Limb (tissue), 2 donors: ENCODE measurements around the gene KCNIP4.
A peak's percentile ranks its signal among the peaks of the same experiment; 100 is the strongest.
"Not testable (repeated sequence)": the region's sequence is repeated elsewhere in the genome, so short reads cannot be mapped to it uniquely, and the experiment has no call there.

ENCODE experiments used
- DNase-seq, 2 donors: peaks; one replicate each; pipeline ENCODE4 v3.0.0-alpha.2; 2016; ENCODE audit errors: extremely low spot score in 2 of 2

KCNIP4 gene

DNA sequence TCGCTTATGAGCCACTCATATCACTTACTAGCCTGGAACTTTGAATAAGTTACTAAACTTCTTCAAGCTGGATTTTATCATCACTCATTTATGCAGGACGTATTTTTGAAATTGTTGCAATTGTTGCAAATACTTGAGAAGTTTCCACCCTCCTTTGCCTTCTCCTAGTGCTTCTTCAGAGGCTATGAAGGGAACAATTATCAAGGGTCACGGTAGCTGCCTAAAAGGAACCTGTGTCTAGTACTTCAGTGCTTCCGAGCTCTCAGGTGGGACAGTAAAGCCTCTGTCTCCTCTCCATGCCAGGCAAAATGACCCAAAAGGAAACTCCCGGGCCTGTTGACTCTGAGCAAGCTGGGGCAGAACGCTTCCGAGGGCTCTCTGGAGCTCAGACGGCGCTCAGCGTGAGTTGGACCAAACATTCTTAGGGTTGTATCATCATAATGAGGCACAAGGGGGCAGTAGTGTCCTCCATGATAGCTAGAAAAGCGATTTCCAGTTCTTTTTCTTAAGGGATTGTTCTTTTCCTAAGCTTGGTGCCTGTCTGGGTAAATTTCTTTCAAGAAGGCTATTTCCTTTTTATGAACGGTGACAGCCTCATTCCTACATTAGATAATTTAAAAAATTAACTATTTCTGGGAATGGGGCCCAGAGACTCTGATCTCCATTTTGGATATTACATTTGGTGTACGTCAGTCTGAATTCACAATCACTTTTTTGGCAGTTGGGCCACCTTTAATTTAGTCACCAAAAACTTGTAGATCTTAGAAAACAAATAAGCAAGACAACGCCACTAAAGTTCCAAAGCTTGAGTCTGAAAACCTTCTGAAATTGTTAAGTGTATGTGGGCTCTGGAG, 1175.2 kb downstream of the KCNIP4 start:
- DNase-seq = peak; percentile 43 to 79

DNA sequence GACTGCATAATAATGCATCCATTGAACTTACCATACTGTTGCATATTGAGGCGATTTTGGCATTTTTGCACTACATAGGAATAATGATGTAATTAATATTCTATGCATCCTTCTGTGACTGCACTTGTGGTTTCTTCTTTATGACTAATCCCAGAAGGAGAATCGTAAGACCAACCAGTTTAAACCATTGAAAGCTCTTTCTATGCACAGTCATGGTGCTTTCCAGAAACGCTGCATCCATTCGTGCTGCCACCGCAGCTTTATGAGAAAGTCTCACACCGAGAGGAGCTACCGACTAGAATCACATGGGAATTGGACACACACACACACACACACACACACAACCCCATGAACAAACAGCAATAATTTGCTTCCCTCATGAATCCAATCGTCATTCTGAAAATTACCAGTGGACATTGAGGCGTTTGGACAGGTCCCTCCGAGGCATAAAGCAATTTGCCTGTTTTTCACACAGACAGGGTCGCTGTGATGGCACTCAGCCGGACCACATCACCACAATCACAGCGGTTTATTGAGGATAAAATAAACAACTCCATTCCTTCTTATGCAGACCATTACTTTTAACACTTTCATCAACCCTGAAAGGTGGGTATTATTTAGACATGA, 1184.1 kb downstream of the KCNIP4 start:
- DNase-seq = no peak

DNA sequence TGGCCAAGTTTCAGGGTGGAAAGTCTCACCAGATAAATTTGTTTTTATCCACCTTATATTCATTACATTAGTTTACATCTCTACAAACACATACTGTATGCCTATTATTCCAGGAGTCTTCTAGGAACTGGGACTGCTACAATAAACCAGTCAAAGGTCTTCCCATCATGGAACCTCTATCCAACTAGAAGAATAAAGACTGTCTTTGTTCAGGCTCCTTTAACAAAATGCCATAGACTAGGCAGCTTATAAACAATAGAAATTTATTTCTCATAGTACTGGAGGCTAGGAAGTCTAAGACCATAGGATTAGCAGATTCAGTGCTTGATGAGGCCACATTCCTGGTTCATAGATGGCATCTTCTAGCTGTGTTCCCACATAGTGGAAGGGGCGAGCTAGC, 1186.7 kb downstream of the KCNIP4 start:
- no peak for DNase-seq

DNA sequence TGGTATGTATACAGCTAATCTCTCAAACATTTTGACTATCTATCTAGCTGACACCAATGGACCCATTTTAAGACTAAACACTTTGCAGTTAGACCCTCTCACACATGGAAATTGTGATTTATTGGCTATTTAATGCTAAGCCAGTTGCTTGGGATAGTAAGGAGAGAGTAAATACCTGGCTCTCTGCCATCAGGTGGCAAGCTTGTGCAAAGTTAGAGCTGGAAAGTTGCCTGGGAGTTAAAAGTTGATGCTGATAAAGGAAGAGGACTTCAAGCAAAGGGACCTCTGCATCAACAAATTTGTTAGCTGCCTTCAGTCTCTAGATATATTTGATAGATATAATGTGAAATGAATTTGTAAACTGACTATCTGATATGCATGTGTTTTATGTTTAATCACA, 1187.2 kb downstream of the KCNIP4 start:
- no peak for DNase-seq

DNA sequence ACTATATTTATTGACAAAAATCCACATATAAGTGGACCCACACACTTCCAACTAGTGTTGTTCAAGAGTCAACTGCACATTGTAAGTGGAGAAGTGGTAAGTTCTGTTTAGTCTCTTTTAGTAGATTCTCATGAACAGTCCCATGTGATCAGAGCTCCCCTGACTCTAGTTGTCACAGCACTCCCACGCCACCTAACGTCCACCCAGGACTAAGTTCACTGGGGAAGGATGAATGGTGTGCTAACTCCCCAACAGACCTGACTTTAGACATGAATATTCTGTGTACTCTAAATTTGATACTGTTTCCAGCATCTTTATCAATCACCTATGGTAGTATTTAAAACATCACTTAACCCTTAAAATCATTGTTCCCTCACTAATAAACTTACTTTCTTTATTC, 1188.5 kb downstream of the KCNIP4 start:
- DNase-seq = no peak

DNA sequence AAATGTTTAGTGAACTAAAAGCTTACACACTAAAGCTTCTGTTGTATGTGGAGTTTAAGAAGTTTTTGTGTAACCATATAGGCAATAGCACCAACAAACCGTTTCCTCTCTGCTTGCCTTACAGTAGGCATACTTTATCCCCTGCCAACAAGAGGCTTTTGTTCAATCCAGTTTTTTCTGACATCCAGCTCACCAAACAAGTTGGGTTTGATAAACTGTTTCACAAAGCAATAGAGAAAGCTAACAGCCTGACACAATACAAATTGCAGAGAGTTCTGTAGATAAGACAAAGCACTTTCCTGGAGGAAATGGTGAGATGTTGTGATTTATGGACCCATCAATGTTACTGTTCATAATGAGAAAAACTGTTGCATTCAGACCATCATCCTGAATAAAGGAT, 1194.5 kb downstream of the KCNIP4 start:
- DNase-seq = no peak

DNA sequence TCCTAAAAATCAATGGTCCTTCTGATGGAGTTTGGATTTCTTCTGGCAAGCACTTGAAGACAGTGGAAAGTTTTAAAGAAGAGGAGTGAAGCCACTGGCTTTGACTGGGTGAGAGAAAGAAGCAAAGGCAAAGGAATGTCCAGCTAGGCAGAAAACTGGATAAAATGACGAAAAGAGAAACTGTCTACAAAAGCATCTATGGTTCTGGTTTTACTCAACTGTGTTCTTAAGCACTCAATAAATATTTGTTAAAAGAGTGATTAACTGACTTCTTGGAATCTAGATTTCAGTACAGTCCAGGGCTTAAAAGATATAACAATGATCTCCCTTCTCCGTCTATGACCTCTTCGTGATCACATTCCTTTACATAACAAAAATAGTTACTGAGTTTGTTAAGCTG, 1195.9 kb downstream of the KCNIP4 start:
- no peak for DNase-seq

DNA sequence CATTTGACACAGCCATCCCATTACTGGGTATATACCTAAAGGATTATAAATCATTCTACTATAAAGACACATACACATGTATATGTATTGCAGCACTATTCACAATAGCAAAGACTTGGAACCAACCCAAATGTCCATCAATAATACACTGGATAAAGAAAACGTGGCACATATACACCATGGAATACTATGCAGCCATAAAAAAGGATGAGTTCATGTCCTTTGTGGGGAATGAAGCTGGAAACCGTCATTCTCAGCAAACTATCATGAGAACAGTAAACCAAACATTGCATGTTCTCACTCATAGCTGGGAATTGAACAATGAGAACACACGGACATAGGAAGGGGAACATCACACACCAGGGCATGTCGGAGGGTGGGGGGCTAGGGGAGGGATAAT, 1202.6 kb downstream of the KCNIP4 start:
- not testable (repeated sequence) for DNase-seq

DNA sequence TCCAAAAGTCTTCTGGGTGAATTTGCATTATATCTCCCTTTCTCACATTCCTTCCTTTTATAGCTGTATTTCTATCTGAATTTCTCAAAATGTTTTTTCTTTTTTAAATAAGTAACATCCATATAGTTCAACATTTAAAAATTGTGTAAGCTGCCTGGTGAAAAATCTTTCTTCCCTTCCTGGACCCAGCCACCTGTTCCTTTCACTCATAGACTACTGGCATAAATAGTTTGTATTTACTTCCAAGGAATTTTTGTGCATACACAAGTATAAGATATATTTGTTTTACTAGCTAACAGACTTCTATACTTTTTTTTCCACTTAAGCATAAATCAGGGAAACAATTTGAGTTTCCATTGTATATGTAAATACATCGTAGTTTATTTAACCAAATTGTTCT, 1212.6 kb downstream of the KCNIP4 start:
- DNase-seq = no peak

DNA sequence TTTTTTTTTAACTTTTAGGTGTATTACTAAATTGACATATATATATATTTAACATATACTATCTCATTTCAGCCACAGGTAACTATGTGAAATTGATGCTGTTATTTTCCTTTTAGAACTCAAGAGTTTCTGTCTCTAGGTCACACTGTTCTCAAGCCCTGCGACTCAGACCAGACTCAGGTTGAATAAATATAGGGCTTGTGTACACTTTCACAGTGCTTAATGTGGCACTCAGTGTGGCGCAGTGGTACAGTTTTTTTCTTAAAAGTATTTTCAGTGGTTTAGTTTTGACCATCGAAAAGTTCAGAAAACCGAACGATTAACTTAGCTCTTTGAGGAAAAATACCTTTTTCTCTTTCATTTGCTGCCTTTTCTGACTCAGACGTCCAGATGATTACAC, 1223.7 kb downstream of the KCNIP4 start:
- no peak for DNase-seq

DNA sequence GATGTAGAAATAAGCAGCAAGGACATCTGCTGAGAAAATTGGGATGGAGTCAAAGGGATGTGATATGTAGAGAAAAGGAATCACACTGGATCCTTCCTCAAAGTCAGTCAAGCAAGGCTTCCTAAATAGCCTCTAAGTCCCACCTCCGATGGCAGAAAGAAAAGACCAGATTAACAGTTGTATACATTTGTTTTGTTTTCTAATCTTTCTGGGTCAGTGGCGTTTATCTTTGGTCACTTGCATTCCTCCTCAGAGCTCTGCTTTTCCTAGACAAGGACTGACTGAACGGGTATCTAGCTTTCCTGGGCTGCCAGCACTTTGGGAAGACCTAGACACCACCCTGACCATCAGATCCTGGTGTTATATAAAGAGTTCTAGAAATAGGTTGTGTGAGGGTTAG, 1225.1 kb downstream of the KCNIP4 start:
- DNase-seq = no peak

DNA sequence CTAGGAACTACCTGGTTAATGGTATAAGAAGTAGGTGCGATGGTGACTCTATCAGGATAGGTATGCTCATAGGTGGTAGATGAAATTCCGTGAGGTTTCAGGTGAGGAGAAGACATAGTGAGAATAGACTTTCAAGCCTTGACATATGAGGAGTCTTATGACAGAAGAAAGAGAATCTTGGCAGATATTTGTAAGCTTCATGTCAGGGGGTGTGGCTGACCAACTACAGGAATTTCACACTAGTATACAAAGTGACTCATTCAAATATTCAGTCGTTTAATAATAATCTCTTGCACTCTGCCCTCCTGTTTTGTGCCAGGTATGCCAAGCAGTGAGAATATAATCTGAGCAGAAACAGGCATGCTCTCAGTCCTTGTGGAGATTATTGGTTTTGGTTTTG, 1225.6 kb downstream of the KCNIP4 start:
- DNase-seq = no peak

DNA sequence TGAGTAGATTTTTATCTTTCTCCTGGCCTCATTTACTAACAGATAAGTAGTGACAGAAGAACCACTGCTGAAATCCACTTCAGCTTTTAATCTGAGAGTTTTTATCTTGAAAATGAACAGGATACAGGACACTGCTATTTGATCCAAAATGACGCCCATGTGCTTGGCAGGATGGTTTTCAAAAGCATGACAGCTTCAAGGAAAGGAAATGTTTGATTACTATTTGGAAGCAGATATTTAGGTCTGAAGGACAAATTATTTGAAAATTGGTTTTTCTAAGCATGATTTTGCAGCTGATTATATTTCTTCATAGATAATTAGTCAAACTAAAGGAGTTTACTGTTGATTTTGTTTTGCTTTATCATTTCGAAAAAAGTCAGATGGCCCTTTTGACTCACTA, 1237.2 kb downstream of the KCNIP4 start:
- DNase-seq = no peak

DNA sequence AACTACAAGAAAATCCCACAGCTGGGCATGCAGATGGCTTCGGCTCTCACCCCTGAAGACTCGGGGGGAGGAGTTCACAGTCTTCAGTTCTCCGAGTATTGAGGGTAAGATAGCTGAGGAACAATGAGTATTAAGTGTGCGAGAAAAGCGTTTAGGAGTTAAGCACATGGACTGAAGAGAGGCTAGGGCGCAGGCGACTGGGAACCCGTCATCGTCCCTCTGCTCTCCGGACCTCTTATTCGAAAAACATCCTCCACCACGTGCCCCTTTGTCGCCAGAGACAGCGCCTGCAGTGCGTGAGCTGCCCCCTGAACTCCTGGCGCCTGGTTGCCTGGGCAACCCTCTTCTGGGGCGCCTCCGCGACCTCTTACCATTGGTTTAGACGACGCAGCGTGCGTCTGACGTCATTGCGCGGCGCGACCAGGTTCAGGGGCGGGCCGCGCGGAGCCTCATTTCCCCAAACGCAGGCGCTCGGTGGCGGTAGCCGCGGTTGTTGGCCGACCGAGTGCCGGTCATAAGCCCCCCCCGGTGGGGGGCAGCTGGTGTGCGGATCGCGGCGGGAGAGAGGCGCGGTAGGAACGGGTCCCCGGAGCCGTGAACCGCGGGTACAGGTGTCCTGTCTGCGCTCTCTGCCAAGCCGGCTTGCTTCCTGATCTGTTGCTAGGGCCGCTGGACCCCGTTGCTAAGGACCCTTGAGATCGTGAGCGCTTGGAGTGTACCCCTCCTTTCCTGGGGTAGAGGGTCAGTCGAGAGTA, 1248.4 kb downstream of the KCNIP4 start, which contains the start of gene PACRGL:
Gene PACRGL, plus strand, starts transcription at position 452 of the 755 bp plus-strand sequence. CDS start 4,024 bp downstream, outside the sequence.
- DNase-seq = peak; percentile 95 to 96

DNA sequence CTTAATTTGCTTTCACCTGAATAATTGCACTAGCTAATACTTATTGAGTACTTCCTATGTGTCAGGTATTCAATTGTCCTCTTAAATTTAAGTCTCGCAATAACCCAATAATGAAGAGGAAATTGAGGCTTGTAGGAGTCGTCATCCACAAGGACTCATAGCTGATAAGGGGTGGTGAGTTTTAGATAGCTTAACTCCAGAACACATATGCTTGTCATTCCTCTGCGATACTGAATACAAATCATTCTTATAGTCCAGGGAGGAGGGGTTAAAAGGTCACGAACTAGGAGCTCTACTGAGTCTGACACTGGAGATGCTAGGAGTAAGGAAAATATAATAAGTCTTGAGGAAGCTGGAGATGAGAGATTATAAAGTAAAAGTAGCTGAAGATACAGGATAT, 1249.8 kb downstream of the KCNIP4 start:
- DNase-seq = no peak

DNA sequence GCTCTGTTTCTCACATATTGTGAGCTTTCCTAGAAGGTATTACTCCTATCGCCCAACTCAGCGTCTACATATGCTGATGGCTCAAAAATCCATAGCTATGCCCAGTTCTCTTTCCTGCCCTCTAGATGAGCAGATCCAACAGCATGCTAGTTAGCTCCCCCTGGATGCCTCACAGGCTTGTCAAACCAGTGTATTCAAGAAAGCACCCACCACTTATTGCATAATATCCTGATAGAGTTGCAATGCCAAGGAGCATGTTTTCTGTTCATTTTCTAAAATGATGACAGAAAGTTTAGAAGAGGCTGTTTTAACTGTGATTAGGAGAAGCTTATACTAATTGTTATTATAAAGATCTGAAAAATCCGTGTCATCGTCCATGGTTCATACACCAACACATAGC, 1250.2 kb downstream of the KCNIP4 start:
- no peak for DNase-seq

DNA sequence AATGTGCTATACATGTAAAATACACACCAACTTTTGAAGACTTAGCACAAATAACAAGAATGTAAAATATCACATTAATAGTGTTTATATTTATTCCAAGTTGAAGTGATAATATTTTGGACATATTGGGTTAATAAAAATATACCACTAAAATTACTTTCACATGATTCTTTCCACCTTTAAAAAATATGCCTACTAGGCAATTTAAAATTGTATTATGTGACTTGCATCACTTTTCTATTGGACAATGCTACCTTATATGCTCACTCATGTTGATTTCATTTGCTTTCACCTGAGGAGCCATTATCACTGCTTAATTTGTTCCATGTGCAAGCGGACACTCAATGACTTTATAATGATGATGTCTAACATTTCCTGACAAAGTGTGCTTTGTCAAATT, 1251.8 kb downstream of the KCNIP4 start:
- DNase-seq = no peak

DNA sequence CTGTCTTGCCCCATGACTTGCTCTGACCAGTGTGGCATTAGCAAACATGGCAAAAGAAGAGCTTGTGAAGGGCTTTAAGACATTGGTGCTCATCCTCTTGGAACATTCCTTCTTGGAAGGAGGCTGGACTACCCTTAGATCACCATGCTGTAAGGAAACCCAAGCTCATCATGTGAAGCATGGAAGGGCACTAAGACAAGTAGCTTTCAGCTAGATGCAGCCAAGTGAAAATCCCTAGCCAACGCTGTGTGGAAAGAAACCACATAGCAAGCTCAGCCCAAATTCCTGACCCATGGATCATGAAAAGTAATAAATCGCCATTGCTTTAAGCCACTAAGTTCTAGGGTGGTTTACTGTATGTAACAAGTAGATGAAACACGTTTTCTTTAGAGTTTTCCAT, 1260.7 kb downstream of the KCNIP4 start:
- no peak for DNase-seq

DNA sequence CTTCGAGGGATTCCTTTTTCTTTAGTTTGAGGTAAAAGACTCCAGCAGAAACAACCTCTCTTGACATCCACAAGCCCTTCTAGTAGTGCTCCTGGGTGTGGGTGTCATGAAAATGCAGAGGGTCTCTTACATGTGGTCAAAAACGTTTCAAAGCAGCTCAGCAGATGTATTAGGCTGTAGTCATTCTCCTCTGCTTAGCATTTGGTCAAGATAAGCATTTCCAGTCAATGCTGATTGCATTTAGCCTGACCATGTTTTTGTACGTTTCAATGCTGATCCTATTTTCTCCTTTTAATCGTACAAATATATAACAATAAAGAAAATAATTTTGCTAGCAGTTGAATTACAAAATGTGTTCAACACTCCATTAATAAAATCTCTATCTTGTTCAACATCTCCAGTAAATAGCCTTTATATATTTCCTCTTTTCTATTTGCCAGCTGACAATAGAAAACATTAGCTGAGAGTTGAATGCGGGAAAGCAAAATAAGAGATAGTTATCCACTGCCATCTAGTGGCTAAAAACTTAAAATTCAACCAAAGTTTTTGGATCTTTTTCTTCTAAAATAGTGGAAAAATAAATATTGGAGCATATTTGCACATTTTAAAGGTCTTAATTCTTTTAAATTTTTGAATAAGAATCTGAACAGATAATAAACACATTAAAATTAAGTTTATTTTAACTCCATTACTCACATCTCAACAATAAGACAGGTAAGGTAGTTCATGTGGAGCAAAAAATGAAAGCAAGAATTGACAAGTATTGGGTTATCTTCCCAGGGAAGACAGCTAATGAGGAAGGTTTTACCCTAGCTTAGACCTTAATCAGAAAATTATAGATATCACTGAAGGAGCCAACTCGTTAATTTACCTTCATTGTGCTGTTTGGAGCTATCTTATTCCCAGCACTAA, 1263.5 kb downstream of the KCNIP4 start:
- peak in 1 of 2 donors; percentile 66 for DNase-seq

DNA sequence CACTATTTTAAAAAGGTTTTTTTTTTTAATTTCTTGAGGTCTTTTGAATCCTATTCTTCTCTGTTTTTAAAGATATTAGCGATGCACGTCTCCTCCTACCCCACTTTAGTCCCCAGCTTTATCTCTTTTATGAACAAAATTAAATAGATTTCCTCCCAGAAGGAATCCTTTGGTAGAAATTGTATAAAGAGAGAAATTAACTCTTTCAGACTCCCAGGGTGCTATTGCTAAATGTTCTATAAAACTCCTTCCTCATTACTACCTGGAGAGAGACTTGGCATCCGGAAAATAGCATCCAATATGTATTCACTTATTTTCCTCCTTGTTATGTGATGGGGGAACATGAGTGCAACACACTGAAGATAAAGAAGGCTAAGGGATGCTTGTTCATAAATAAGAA, 1264.8 kb downstream of the KCNIP4 start:
- no peak for DNase-seq

DNA sequence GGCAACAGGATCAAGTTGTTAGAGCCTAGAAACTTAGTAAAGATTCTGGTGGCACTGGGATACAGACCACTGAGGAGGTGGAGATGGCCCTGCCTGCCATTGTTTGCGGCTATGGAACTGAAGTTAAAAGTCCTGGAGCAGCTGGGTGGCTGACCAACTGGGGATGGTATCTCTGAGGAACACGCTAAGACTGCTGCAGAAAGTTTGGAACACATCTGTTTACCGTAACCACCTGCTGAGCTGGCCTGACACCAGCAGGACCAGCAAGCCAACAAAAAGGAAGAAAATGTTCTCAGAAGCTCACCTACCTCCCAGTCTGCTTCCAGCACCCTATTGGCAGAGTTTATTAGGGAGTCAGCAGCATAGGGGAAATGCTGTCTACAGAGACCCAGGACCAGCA, 1265.7 kb downstream of the KCNIP4 start:
- DNase-seq = no peak
